GM23248 (cell line): ENCODE results near the gene DYNLT5. TPM values are rescaled to one million over a fixed set of nuclear protein-coding genes. Genes with fewer than 3 reads are reported as not detected.
"Not testable (repeated sequence)": the region's sequence is repeated elsewhere in the genome, so short reads cannot be mapped to it uniquely, and the experiment has no call there.

ENCODE experiments used
- DNase-seq: peaks from one replicate; pipeline ENCODE4 v3.0.0-alpha.2; 2015
- H2AFZ ChIP-seq: fragments of 200-600 bp; sonication (generic); 2 replicates; pipeline ENCODE4 v1.6.1; 2016; ENCODE audit warnings: antibody characterized with exemption
- H3F3A ChIP-seq: fragments of 200-600 bp; sonication (generic); 2 replicates; pipeline ENCODE4 v1.6.1; 2016; ENCODE audit warnings: mild to moderate bottlenecking, antibody characterized with exemption, mixed run types; ENCODE audit not compliant: insufficient read depth
- H3K27ac ChIP-seq: fragments of 200-600 bp; sonication (generic); 2 replicates; pipeline ENCODE4 v1.5.1; 2016; ENCODE audit warnings: mild to moderate bottlenecking
- H3K27me3 ChIP-seq: fragments of 200-600 bp; sonication (generic); replicated peaks from 2 replicates; pipeline ENCODE4 v1.6.1; 2016; ENCODE audit warnings: mild to moderate bottlenecking; ENCODE audit not compliant: insufficient read depth
- H3K36me3 ChIP-seq: fragments of 200-600 bp; sonication (generic); 2 replicates; pipeline ENCODE4 v1.6.1; 2016; ENCODE audit warnings: low read depth, mild to moderate bottlenecking
- H3K4me1 ChIP-seq: fragments of 200-600 bp; sonication (generic); 2 replicates; pipeline ENCODE4 v1.6.1; 2016; ENCODE audit warnings: mild to moderate bottlenecking; ENCODE audit not compliant: insufficient read depth
- H3K4me2 ChIP-seq: fragments of 200-600 bp; sonication (generic); one replicate; pipeline ENCODE4 v1.6.1; 2016; ENCODE audit warnings: mild to moderate bottlenecking; ENCODE audit not compliant: unreplicated experiment
- H3K4me3 ChIP-seq: fragments of 200-600 bp; sonication (generic); 2 replicates; pipeline ENCODE4 v1.5.1; 2016; ENCODE audit warnings: mild to moderate bottlenecking
- H3K79me2 ChIP-seq: fragments of 200-600 bp; sonication (generic); 2 replicates; pipeline ENCODE4 v1.6.1; 2016; ENCODE audit warnings: mild to moderate bottlenecking; ENCODE audit not compliant: insufficient read depth
- H3K9ac ChIP-seq: fragments of 200-600 bp; sonication (generic); 2 replicates; pipeline ENCODE4 v1.6.1; 2016; ENCODE audit warnings: mild to moderate bottlenecking
- H3K9me2 ChIP-seq: fragments of 200-600 bp; sonication (generic); 2 replicates; pipeline ENCODE4 v1.6.1; 2016; ENCODE audit warnings: mixed run types, mild to moderate bottlenecking, moderate library complexity; ENCODE audit not compliant: insufficient read depth
- H3K9me3 ChIP-seq: fragments of 200-600 bp; sonication (generic); one replicate; pipeline ENCODE4 v1.6.1; 2017; ENCODE audit warnings: low read depth
- H4K20me1 ChIP-seq: fragments of 200-600 bp; sonication (generic); 2 replicates; pipeline ENCODE4 v1.6.0; 2016; ENCODE audit not compliant: insufficient read depth
- EZH2 ChIP-seq: fragments of 200-600 bp; sonication (generic); IDR thresholded peaks from 2 replicates; pipeline ENCODE4 v1.6.1; 2018; ENCODE audit warnings: antibody characterized with exemption, mild to moderate bottlenecking; ENCODE audit not compliant: insufficient read depth, poor library complexity, severe bottlenecking
- EZH2phosphoT487 ChIP-seq: fragments of 200-600 bp; sonication (generic); IDR thresholded peaks from 2 replicates; pipeline ENCODE4 v1.6.1; 2018; ENCODE audit warnings: antibody characterized with exemption, moderate library complexity, mild to moderate bottlenecking, low read depth; ENCODE audit not compliant: insufficient read depth
- WGBS, 2 experiments: methylation state at CpG; one replicate each; pipeline ENCODE4 v1.1.6; 2015 to 2017; ENCODE audit warnings: low lambda C conversion rate in 2 of 2, low coverage in 1 of 2; ENCODE audit errors: missing lambda C conversion rate in 2 of 2; 5-methylcytosine and 5-hydroxymethylcytosine counted together
- in situ Hi-C: fragments of 300-500 bp; cut with MboI; formaldehyde crosslinking; loops from 2 replicates; pipeline ENCODE4 v1.15.0; 2020
- polyA plus RNA-seq: library from polyadenylated mRNA; unstranded; fragments of >200 nt; fragmentation: Nextera tagmentation; extraction: Ambion mirVana; gene quantifications from 2 replicates; pipeline ENCODE4 v1.2.1, GENCODE V29; 2016
- total RNA-seq: library from RNA; depleted of rRNA; stranded (reverse); fragments of >200 nt; shearing (Covaris generic); gene quantifications from 2 replicates; pipeline ENCODE4 v1.2.3, GENCODE V29; 2014

Gene DYNLT5
- total and polyA plus RNA-seq, 2 experiments from 2014 or later, result 2.3 to 3.0 TPM

DNA sequence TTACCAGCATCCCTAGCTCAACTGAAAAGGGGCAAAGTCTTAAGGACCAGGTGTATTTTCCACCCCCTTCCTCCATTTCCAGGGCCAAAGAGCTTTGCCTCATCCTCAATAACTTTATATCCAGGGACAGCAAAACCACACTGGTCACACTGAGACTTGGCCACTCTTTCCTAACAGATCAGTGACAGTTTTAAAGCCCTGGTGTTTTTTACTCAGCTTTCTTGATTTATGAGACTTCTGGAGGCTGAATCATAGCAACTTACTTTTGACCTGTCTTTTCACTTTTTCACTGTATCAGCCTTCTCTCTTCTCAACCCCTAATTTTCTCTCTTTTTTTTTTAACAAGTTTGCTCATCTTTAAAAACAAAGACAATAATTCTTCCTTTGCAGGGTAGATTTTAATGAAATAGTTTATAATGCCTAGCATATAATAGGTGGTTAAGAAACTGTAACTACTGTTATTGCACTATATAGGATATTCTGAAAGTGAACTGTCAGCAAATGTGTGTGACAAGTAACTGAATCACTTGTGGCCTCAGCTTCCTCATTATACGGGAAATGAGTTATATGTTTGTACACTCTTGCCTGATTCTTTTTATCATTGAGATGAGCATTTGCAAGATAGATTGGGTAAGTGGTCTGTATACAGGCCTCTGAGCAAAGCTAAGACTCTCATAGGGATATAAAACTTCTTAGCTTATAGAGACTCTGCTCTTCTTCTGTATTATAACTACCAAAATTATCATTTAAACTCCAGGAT, 19.7 kb upstream of the DYNLT5 start:
- no peaks in the 10 kb centered on the region for H3K27me3 ChIP-seq
- no peaks in the 10 kb centered on the region for H3K9me2 ChIP-seq
- no peaks in the 10 kb centered on the region for H3K36me3 ChIP-seq
- no peak overlapping the region for H3K9ac ChIP-seq
- H2AFZ ChIP-seq, result no peak overlapping the region
- 0% methylated on average over 1 of the region's 1 CpG for WGBS, 2 experiments
- TF ChIP-seq EZH2, result no peak
- peak overlapping the region; percentile 69 for H3K4me2 ChIP-seq
- H4K20me1 ChIP-seq, result no peaks in the 10 kb centered on the region
- H3K79me2 ChIP-seq, result no peaks in the 10 kb centered on the region
- in situ Hi-C loops, result loop anchor here (25.0 kb wide), 1 partner anchor 770 kb away; no protein-coding TSS in a partner anchor
- H3K4me3 ChIP-seq, result no peak overlapping the region
- H3K27ac ChIP-seq, result peak overlapping the region; percentile 17; the same call in 1 of the 2 replicates
- peaks cover 18% of the 10 kb centered on the region for H3F3A ChIP-seq
- H3K4me1 ChIP-seq, result peaks cover 34% of the 10 kb centered on the region
- no peaks in the 10 kb centered on the region for H3K9me3 ChIP-seq
- peak; percentile 52 for DNase-seq

GRCh38 chr1:66733348-66734017, 18.8 kb upstream of the DYNLT5 start:
- Histone ChIP-seq H3K9me2 (no peaks in the 10 kb centered on the region), H3K27me3 (no peaks in the 10 kb centered on the region), H3K9ac (no peak overlapping the region), H3K9me3 (no peaks in the 10 kb centered on the region), H3F3A (peaks cover 18% of the 10 kb centered on the region), H3K4me1 (peaks cover 25% of the 10 kb centered on the region), H3K4me3 (no peak overlapping the region), H2AFZ (no peak overlapping the region), H4K20me1 (no peaks in the 10 kb centered on the region), H3K4me2 (peak overlapping the region; percentile 69), H3K36me3 (no peaks in the 10 kb centered on the region), H3K27ac (no peak overlapping the region), H3K79me2 (no peaks in the 10 kb centered on the region)
- 95% methylated on average over 7 of the region's 7 CpGs for WGBS, 2 experiments
- in situ Hi-C loops, result loop anchor here (25.0 kb wide), 1 partner anchor 771 kb away; no protein-coding TSS in a partner anchor
- TF ChIP-seq EZH2, result no peak
- no peak for TF ChIP-seq EZH2phosphoT487
- peak; percentile 27 for DNase-seq

- DNase-seq, H3K9me3 ChIP-seq, H3K4me3 ChIP-seq, H3K79me2 ChIP-seq, H3K27ac ChIP-seq, H2AFZ ChIP-seq, H3K9me2 ChIP-seq, H3K4me2 ChIP-seq, H3K9ac ChIP-seq, H4K20me1 ChIP-seq, H3K36me3 ChIP-seq, H3K27me3 ChIP-seq: not testable (repeated sequence)
- in situ Hi-C loops, result loop anchor here (25.0 kb wide), 1 partner anchor 772 kb away; no protein-coding TSS in a partner anchor
- Histone ChIP-seq H3K4me1 (peaks cover 24% of the 10 kb centered on the region), H3F3A (peaks cover 18% of the 10 kb centered on the region)
- WGBS, 2 experiments, result 76 to 79% methylated on average over 5 to 6 of the region's 6 CpGs
Observed at GRCh38 chr1:66734531-66734930, 17.7 kb upstream of the DYNLT5 start.

GRCh38 chr1:66737836-66738235, 14.4 kb upstream of the DYNLT5 start:
- H3K4me3 ChIP-seq, result no peak overlapping the region
- no peak overlapping the region for H3K9ac ChIP-seq
- no peaks in the 10 kb centered on the region for H4K20me1 ChIP-seq
- no peak for DNase-seq
- in situ Hi-C loops, result loop anchor here (25.0 kb wide), 1 partner anchor 776 kb away; no protein-coding TSS in a partner anchor
- no peaks in the 10 kb centered on the region for H3K9me3 ChIP-seq
- H3K9me2 ChIP-seq, result no peaks in the 10 kb centered on the region
- peaks cover 6% of the 10 kb centered on the region for H3F3A ChIP-seq
- TF ChIP-seq EZH2 (no peak), EZH2phosphoT487 (no peak)
- no peak overlapping the region for H2AFZ ChIP-seq
- 71 to 82% methylated on average over 2 of the region's 2 CpGs for WGBS, 2 experiments
- H3K4me1 ChIP-seq, result peaks cover 10% of the 10 kb centered on the region
- H3K4me2 ChIP-seq, result no peak overlapping the region
- H3K36me3 ChIP-seq, result no peaks in the 10 kb centered on the region
- H3K27ac ChIP-seq, result no peak overlapping the region
- no peaks in the 10 kb centered on the region for H3K27me3 ChIP-seq
- H3K79me2 ChIP-seq, result no peaks in the 10 kb centered on the region
